NCI-H2081 treated with DMSO at 0.1 percent for 48 hours (cell line): ENCODE results near the gene TCP11L2.
A peak's percentile ranks its signal among the peaks of the same experiment; 100 is the strongest.
"Not testable (repeated sequence)": the region's sequence is repeated elsewhere in the genome, so short reads cannot be mapped to it uniquely, and the experiment has no call there.

ENCODE experiments used
- DNase-seq: peaks from one replicate; lab custom pipeline; 2025; lab: John Stamatoyannopoulos, UW

TCP11L2 gene

GRCh38 chr12:106284358-106285105 lies 18.0 kb upstream of the TCP11L2 start:
- no peak for DNase-seq

GRCh38 chr12:106285982-106286381 lies 16.6 kb upstream of the TCP11L2 start:
- DNase-seq: no peak

GRCh38 chr12:106286576-106287162 lies 15.9 kb upstream of the TCP11L2 start:
- DNase-seq: not testable (repeated sequence)

- no peak for DNase-seq
Measured at GRCh38 chr12:106287364-106287763, 15.2 kb upstream of the TCP11L2 start.

GRCh38 chr12:106288101-106288493 lies 14.4 kb upstream of the TCP11L2 start:
- DNase-seq: no peak

- DNase-seq: no peak
Measured at GRCh38 chr12:106288494-106289195, 13.9 kb upstream of the TCP11L2 start.

GRCh38 chr12:106289196-106289681 lies 13.3 kb upstream of the TCP11L2 start:
- DNase-seq: no peak

- no peak for DNase-seq
Measured at GRCh38 chr12:106290666-106291065, 11.9 kb upstream of the TCP11L2 start.

- peak; percentile 52 for DNase-seq
Measured at GRCh38 chr12:106291342-106291741, 11.2 kb upstream of the TCP11L2 start.

GRCh38 chr12:106292339-106292738 lies 10.2 kb upstream of the TCP11L2 start:
- DNase-seq: no peak

GRCh38 chr12:106296179-106296877 lies 6.2 kb upstream of the TCP11L2 start:
- no peak for DNase-seq

GRCh38 chr12:106297075-106297474 lies 5.5 kb upstream of the TCP11L2 start:
- no peak for DNase-seq

GRCh38 chr12:106297681-106298080 lies 4.9 kb upstream of the TCP11L2 start:
- DNase-seq: no peak

GRCh38 chr12:106299202-106299774 lies 3.2 kb upstream of the TCP11L2 start:
- DNase-seq: no peak

- no peak for DNase-seq
Measured at GRCh38 chr12:106300761-106301160, 1.8 kb upstream of the TCP11L2 start.

GRCh38 chr12:106301241-106301610 lies 1.3 kb upstream of the TCP11L2 start:
- DNase-seq: no peak

GRCh38 chr12:106301611-106302321 lies 767 bp upstream of the TCP11L2 start:
- DNase-seq: no peak

GRCh38 chr12:106303202-106303820 lies 778 bp downstream of the TCP11L2 start:
- DNase-seq: no peak

- no peak for DNase-seq
Measured at GRCh38 chr12:106304001-106304421, 1.5 kb downstream of the TCP11L2 start.

GRCh38 chr12:106304797-106305196 lies 2.3 kb downstream of the TCP11L2 start:
- DNase-seq: no peak

GRCh38 chr12:106305376-106305775 lies 2.8 kb downstream of the TCP11L2 start:
- no peak for DNase-seq
